Subcutaneous abdominal adipose tissue (tissue), 5 donors: ENCODE measurements around the gene KIAA0586.
"Not testable (repeated sequence)": the region's sequence is repeated elsewhere in the genome, so short reads cannot be mapped to it uniquely, and the experiment has no call there.

Experiments
- H3K27ac ChIP-seq: one replicate; pipeline ENCODE4 v1.7.0; 2013; ENCODE audit warnings: low read depth, mild to moderate bottlenecking, inconsistent platforms, low read length, moderate library complexity
- H3K27me3 ChIP-seq, 5 donors: one replicate each; pipeline ENCODE4 v1.7.0; 2013; ENCODE audit warnings: low read length in 5 of 5, inconsistent platforms in 1 of 5; ENCODE audit not compliant: control insufficient read depth in 5 of 5, insufficient read depth in 4 of 5
- H3K36me3 ChIP-seq, 5 donors: one replicate each; pipeline ENCODE4 v1.7.0; 2013; ENCODE audit warnings: low read length in 5 of 5; ENCODE audit not compliant: control insufficient read depth in 5 of 5, insufficient read depth in 5 of 5
- H3K4me1 ChIP-seq, 5 donors: one replicate each; pipeline ENCODE4 v1.7.0; 2013; ENCODE audit warnings: low read length in 5 of 5, mild to moderate bottlenecking in 3 of 5, moderate library complexity in 1 of 5; ENCODE audit not compliant: control insufficient read depth in 5 of 5, insufficient read depth in 5 of 5
- H3K4me3 ChIP-seq, 5 donors: one replicate each; pipeline ENCODE4 v1.7.0; 2013; ENCODE audit warnings: low read length in 5 of 5, low read depth in 1 of 5
- H3K9ac ChIP-seq, 5 donors: one replicate each; pipeline ENCODE4 v1.7.0; 2013; ENCODE audit warnings: low read length in 5 of 5, mild to moderate bottlenecking in 4 of 5, moderate library complexity in 3 of 5
- H3K9me3 ChIP-seq, 5 donors: one replicate each; pipeline ENCODE4 v1.7.0; 2013; ENCODE audit warnings: low read length in 5 of 5; ENCODE audit not compliant: control insufficient read depth in 5 of 5
- donor health status: healthy.
- donor health status: healthy.
- donor health status: healthy.
- donor health status: healthy.
- donor health status: healthy.

KIAA0586 gene

GRCh38 chr14:58484176-58484575 is 56.7 kb downstream of the KIAA0586 start:
- no peak overlapping the region for H3K4me3 ChIP-seq
- H3K36me3 ChIP-seq = peaks cover 13 to 28% (median 23%) of the 10 kb centered on the region in 5 donors
- no peaks in the 10 kb centered on the region for H3K27me3 ChIP-seq

GRCh38 chr14:58488550-58488949 is 61.0 kb downstream of the KIAA0586 start:
- H3K4me1 ChIP-seq = no peaks in the 10 kb centered on the region
- H3K27me3 ChIP-seq = no peaks in the 10 kb centered on the region
- peaks cover 25 to 37% (median 31%) of the 10 kb centered on the region in 5 donors for H3K36me3 ChIP-seq
- H3K4me3 ChIP-seq = no peak overlapping the region
- no peaks in the 10 kb centered on the region for H3K9me3 ChIP-seq
- H3K9ac ChIP-seq = no peak overlapping the region
- no peak overlapping the region for H3K27ac ChIP-seq

More at GRCh38 chr14:58484176-58484575, 56.7 kb downstream of the KIAA0586 start:
- H3K27ac ChIP-seq = no peak overlapping the region
- no peaks in the 10 kb centered on the region for H3K9me3 ChIP-seq
- no peak overlapping the region for H3K9ac ChIP-seq
- H3K4me1 ChIP-seq = no peaks in the 10 kb centered on the region

- Histone ChIP-seq H3K4me1 (no peaks in the 10 kb centered on the region), H3K27me3 (no peaks in the 10 kb centered on the region), H3K9me3 (no peaks in the 10 kb centered on the region), H3K4me3 (no peak overlapping the region), H3K36me3 (peaks cover 28 to 45% (median 31%) of the 10 kb centered on the region in 5 donors), H3K9ac (no peak overlapping the region), H3K27ac (no peak overlapping the region)
These were observed 64.1 kb downstream of the KIAA0586 start for GRCh38 chr14:58491593-58491992.

- no peak overlapping the region for H3K9ac ChIP-seq
- no peaks in the 10 kb centered on the region for H3K9me3 ChIP-seq
- no peaks in the 10 kb centered on the region for H3K4me1 ChIP-seq
- H3K27ac ChIP-seq = no peak overlapping the region
- no peaks in the 10 kb centered on the region for H3K27me3 ChIP-seq
- H3K4me3 ChIP-seq = no peak overlapping the region
- H3K36me3 ChIP-seq = peaks cover 25 to 41% (median 31%) of the 10 kb centered on the region in 5 donors
These were observed 64.5 kb downstream of the KIAA0586 start for GRCh38 chr14:58492044-58492443.

GRCh38 chr14:58501214-58501816 is 73.8 kb downstream of the KIAA0586 start:
- Histone ChIP-seq H3K9ac (no peak overlapping the region), H3K27ac (no peak overlapping the region), H3K9me3 (no peaks in the 10 kb centered on the region), H3K36me3 (peaks cover 7 to 34% (median 12%) of the 10 kb centered on the region in 5 donors), H3K27me3 (no peaks in the 10 kb centered on the region), H3K4me1 (no peaks in the 10 kb centered on the region), H3K4me3 (no peak overlapping the region)

GRCh38 chr14:58513272-58513671 is 85.8 kb downstream of the KIAA0586 start:
- Histone ChIP-seq H3K9me3 (peaks cover 0 to 3% (median 0%) of the 10 kb centered on the region in 5 donors), H3K27me3 (no peaks in the 10 kb centered on the region), H3K36me3 (peaks cover 0 to 30% (median 11%) of the 10 kb centered on the region in 5 donors), H3K4me1 (peaks cover 0 to 4% (median 0%) of the 10 kb centered on the region in 5 donors), H3K27ac (no peak overlapping the region), H3K4me3 (no peak overlapping the region), H3K9ac (no peak overlapping the region)

- no peaks in the 10 kb centered on the region for H3K27me3 ChIP-seq
- peaks cover 11 to 31% (median 14%) of the 10 kb centered on the region in 5 donors for H3K36me3 ChIP-seq
- H3K4me1 ChIP-seq = peaks cover 0 to 4% (median 0%) of the 10 kb centered on the region in 5 donors
- H3K4me3 ChIP-seq = no peak overlapping the region
- no peak overlapping the region for H3K9ac ChIP-seq
- no peak overlapping the region for H3K27ac ChIP-seq
- peaks cover 0 to 3% (median 0%) of the 10 kb centered on the region in 5 donors for H3K9me3 ChIP-seq
These were observed 90.1 kb downstream of the KIAA0586 start for GRCh38 chr14:58517592-58517991.

- peaks cover 4 to 16% (median 11%) of the 10 kb centered on the region in 5 donors for H3K36me3 ChIP-seq
- H3K9ac ChIP-seq, H3K27me3 ChIP-seq, H3K27ac ChIP-seq, H3K9me3 ChIP-seq, H3K4me1 ChIP-seq, H3K4me3 ChIP-seq: not testable (repeated sequence)
These were observed 98.2 kb downstream of the KIAA0586 start for GRCh38 chr14:58525691-58526090.

- H3K36me3 ChIP-seq = peaks cover 0 to 5% (median 0%) of the 10 kb centered on the region in 5 donors
- H3K4me1 ChIP-seq = no peaks in the 10 kb centered on the region
- no peak overlapping the region for H3K9ac ChIP-seq
- no peak overlapping the region for H3K4me3 ChIP-seq
- no peaks in the 10 kb centered on the region for H3K27me3 ChIP-seq
- peaks cover 0 to 4% (median 0%) of the 10 kb centered on the region in 5 donors for H3K9me3 ChIP-seq
- H3K27ac ChIP-seq = no peak overlapping the region
These were observed 105.9 kb downstream of the KIAA0586 start for GRCh38 chr14:58533446-58533845.

GRCh38 chr14:58535044-58535443 is 107.5 kb downstream of the KIAA0586 start:
- Histone ChIP-seq H3K27me3 (no peaks in the 10 kb centered on the region), H3K4me3 (no peak overlapping the region), H3K9me3 (no peaks in the 10 kb centered on the region), H3K9ac (no peak overlapping the region), H3K4me1 (no peaks in the 10 kb centered on the region), H3K36me3 (peaks cover 0 to 5% (median 0%) of the 10 kb centered on the region in 5 donors), H3K27ac (no peak overlapping the region)
